BE2C (cell line): ENCODE measurements around the gene RNF144A.

ENCODE experiments used
- DNase-seq: peaks from one replicate; pipeline ENCODE4 v3.0.0-alpha.2; 2020
- H3K27me3 ChIP-seq: fragments of 250-450 bp; sonication (Bioruptor Pico); 2 replicates; pipeline ENCODE4 v1.5.1; 2020; ENCODE audit warnings: mild to moderate bottlenecking
- H3K36me3 ChIP-seq: fragments of 250-450 bp; sonication (Bioruptor Pico); 2 replicates; pipeline ENCODE4 v1.5.1; 2020; ENCODE audit warnings: mild to moderate bottlenecking
- H3K4me1 ChIP-seq: fragments of 250-450 bp; sonication (Bioruptor Pico); 2 replicates; pipeline ENCODE4 v1.5.1; 2020
- H3K4me3 ChIP-seq: 2 replicates; pipeline ENCODE4 v1.5.1; 2011; ENCODE audit warnings: low read depth, low read length
- H3K9me3 ChIP-seq: fragments of 250-450 bp; sonication (Bioruptor Pico); 2 replicates; pipeline ENCODE4 v1.5.1; 2020
- CTCF ChIP-seq: IDR thresholded peaks from 2 replicates; pipeline ENCODE4 v1.5.1; 2012; ENCODE audit warnings: mild to moderate bottlenecking, low read depth, low read length

The RNF144A gene

DNA sequence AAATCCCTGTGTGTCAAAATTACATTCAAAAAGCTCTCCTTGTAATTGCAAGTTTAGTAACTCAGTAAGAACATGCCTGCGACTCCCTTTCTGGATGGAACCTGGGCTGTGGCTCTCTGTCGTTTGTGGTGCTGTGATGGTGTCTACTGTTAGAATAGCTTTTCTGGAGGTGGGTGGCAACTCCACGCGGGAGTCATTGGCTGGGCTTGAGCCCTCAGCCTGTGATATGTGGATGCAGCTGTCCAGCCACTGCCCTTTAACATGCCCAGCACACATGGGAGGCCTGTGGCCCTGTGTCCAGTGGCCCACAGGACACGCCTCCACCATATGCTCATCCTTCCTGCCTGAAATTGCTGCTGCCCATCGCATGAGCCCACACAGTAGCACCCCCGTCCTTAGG is 124.2 kb downstream of the RNF144A start:
- H3K36me3 ChIP-seq = peaks cover 36% of the 10 kb centered on the region
- H3K9me3 ChIP-seq = no peaks in the 10 kb centered on the region
- H3K27me3 ChIP-seq = no peaks in the 10 kb centered on the region
- TF ChIP-seq CTCF = no peak
- H3K4me3 ChIP-seq = no peak overlapping the region
- no peak for DNase-seq
- H3K4me1 ChIP-seq = peaks cover 9% of the 10 kb centered on the region; the same call in 1 of the 2 replicates

DNA sequence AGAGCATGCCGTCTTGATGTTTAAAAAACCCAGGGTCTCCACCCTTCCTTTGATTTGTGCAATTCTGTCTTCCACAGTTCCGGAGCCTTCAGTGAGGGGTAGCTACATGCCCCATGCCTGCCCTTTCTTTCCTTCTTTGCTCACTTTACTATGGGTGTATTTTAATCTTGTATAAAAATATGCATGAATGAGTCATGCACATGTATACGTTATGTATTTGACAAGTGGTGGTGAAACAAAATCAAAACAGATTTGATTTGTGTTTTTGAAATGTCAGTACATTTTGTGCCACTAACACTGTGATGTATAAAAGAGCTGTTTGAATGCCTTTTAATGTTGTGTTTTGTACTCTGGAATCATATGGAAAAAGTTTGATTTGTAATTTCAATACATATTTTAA is 126.5 kb downstream of the RNF144A start:
- no peak for DNase-seq
- Histone ChIP-seq H3K9me3 (no peaks in the 10 kb centered on the region), H3K4me1 (peaks cover 8% of the 10 kb centered on the region; the same call in 1 of the 2 replicates), H3K4me3 (no peak overlapping the region), H3K36me3 (peaks cover 42% of the 10 kb centered on the region), H3K27me3 (no peaks in the 10 kb centered on the region)
- TF ChIP-seq CTCF = no peak

DNA sequence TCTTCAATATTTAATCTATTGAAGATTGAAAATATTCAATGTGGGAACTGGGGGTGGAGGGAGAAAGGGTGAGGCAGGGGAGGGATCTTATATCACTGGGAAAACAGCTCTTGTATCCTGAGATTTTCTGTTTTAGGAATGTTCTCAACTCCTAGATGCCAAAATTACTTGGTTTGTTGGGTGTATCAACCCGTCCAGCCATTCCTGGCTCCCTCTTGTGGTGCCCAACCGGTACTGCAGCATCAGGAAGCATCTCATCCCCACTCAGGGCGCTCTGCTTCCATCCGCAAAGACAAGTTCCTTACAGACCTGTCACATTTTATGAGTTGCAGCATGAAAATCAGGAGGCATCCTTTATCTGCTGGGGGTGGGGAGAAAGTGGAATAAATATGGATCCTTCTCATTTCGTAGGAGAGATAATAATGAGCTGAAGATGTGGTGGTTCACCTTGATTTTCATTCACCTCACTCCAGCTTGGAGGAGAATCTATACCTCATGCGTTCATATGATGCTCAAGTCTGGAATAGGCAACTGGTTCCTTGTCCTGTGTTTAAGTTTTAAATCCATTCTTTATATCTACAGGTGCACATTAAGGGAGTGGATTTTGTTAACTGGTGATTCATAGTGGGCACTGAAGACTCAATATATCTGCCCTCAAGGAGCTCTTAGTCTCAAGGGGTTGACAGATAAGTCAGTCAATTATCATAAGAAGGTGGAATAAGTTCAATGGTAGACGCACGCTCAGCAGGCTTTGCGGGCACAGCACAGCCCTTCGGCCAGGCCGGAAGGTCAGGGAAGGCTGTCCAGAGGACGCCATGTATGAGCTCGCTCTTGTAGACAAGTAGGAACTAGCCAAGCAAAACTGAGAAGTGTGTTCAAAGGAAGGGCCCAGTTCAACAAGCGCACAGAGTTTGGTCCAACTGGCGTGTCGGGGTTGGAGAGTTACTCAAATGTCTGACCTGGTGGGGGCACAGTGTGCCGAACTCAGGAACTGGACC is 127.3 kb downstream of the RNF144A start:
- peak; percentile 99 for TF ChIP-seq CTCF
- peak; percentile 60 for DNase-seq
- no peak overlapping the region for H3K4me3 ChIP-seq
- H3K36me3 ChIP-seq = peaks cover 42% of the 10 kb centered on the region
- no peaks in the 10 kb centered on the region for H3K27me3 ChIP-seq
- H3K4me1 ChIP-seq = peaks cover 8% of the 10 kb centered on the region; the same call in 1 of the 2 replicates
- H3K9me3 ChIP-seq = no peaks in the 10 kb centered on the region

DNA sequence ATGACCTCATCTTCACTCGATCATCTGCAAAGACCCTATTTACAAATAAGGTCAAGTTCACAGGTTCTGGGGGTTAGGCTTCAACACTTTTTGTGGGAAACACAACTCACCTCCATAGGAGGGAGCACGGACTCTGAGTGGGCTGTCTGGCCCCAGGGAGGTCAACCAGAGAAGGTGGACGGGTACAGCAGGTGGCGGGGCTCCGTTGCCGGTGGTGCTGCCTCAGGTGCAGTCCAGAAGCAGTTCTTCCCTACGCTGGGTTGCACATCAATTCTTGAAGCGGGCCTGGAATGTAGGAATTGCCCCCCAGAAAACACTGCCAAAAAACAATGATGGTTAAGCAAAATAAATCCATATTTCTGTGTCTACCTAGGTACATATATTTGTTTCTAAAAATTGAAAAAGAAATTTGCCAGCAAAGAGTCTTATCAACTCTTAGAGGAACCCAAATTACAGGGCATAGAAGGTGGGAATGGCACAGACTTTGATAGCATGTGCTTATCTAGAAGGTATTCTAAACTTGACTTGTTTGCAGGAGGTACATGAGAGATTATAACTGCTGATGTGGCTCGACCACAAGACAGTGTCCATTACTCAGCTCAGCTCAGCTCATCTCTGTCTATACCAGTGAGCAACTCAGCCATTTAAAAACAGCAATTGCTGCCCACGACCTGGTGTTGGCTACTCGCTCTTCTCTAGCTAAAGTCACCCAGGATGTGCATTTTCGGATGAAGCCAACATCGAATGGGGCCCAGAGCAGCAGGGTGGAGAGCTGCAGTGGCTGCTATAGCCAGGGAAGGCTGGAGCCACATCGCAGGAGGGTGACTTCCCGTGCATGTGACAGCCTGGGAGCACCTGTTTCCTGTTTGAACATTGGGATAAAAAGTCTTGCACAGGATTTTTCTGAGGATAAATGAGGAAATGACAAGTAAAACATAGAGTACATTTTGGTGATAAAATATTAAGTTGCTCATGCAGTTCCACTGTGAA is 128.7 kb downstream of the RNF144A start:
- TF ChIP-seq CTCF = no peak
- Histone ChIP-seq H3K4me3 (no peak overlapping the region), H3K36me3 (peaks cover 34% of the 10 kb centered on the region), H3K27me3 (no peaks in the 10 kb centered on the region), H3K4me1 (peaks cover 8% of the 10 kb centered on the region; the same call in 1 of the 2 replicates), H3K9me3 (no peaks in the 10 kb centered on the region)
- DNase-seq = no peak

GRCh38 chr2:7047661-7048060 is 130.4 kb downstream of the RNF144A start:
- Histone ChIP-seq H3K27me3 (no peaks in the 10 kb centered on the region), H3K4me3 (no peak overlapping the region), H3K4me1 (peaks cover 8% of the 10 kb centered on the region; the same call in 1 of the 2 replicates), H3K36me3 (peaks cover 37% of the 10 kb centered on the region), H3K9me3 (0 out of 2 replicates have a peak, but pooled peaks cover 3% of the 10 kb centered on the region)
- TF ChIP-seq CTCF = no peak
- DNase-seq = no peak
